Measurements from ENCODE around the gene MESD. TPM values are rescaled to one million over a fixed set of nuclear protein-coding genes. Genes with fewer than 3 reads are reported as not detected.

The MESD gene
- total RNA-seq = 15.7 TPM

- peak; percentile 95 for ATAC-seq
These were observed at the start of gene MESD for GRCh38 chr15:80989518-80990478. TSS of gene MESD (minus strand) at chr15:80989819. CDS start at chr15:80989791, 28 bp downstream.

GRCh38 chr15:81038975-81039607, 49.5 kb upstream of the MESD start:
- ATAC-seq = peak; percentile 96

GRCh38 chr15:81037952-81038743, 48.5 kb upstream of the MESD start:
- ATAC-seq = no peak

GRCh38 chr15:81033508-81033907, 43.9 kb upstream of the MESD start:
- no peak for ATAC-seq

GRCh38 chr15:81032818-81033217, 43.2 kb upstream of the MESD start:
- ATAC-seq = no peak

- no peak for ATAC-seq
These were observed 42.7 kb upstream of the MESD start for GRCh38 chr15:81032355-81032754.

- ATAC-seq = no peak
These were observed 41.6 kb upstream of the MESD start for GRCh38 chr15:81031203-81031602.

- ATAC-seq = no peak
These were observed 40.7 kb upstream of the MESD start for GRCh38 chr15:81030301-81030750.

GRCh38 chr15:81029414-81030300, 40.0 kb upstream of the MESD start:
- ATAC-seq = peak; percentile 81

GRCh38 chr15:81026836-81027599, 37.4 kb upstream of the MESD start:
- ATAC-seq = no peak

- ATAC-seq = no peak
These were observed 36.2 kb upstream of the MESD start for GRCh38 chr15:81025721-81026370.

- ATAC-seq = no peak
These were observed 35.3 kb upstream of the MESD start for GRCh38 chr15:81024936-81025335.

GRCh38 chr15:81024265-81024872, 34.8 kb upstream of the MESD start:
- ATAC-seq = no peak

GRCh38 chr15:81023483-81024264, 34.1 kb upstream of the MESD start:
- ATAC-seq = peak; percentile 76

GRCh38 chr15:81021321-81021720, 31.7 kb upstream of the MESD start:
- ATAC-seq = no peak

- no peak for ATAC-seq
These were observed 28.6 kb upstream of the MESD start for GRCh38 chr15:81018197-81018596.

- ATAC-seq = no peak
These were observed 27.0 kb upstream of the MESD start for GRCh38 chr15:81016489-81017068.

GRCh38 chr15:81015621-81016488, 26.2 kb upstream of the MESD start:
- ATAC-seq = peak; percentile 47
